ENCODE data around the gene NES.

- TF ChIP-seq ATF3 (IDR thresholded peaks at IDR 0.05; ENCODE audit: insufficient read depth, low read depth, low read length) (no peak), TEAD4 (IDR thresholded peaks at IDR 0.05; ENCODE audit: low read depth, low read length) (no peak), CEBPB (IDR thresholded peaks at IDR 0.05; ENCODE audit: low read depth, low read length) (no peak), CTCF (IDR thresholded peaks at IDR 0.05; ENCODE audit: control extremely low read depth in 1 of 3, insufficient read depth in 1 of 3, low read depth in 1 of 3, low read length in 3 of 3) (no peak), MAX (IDR thresholded peaks at IDR 0.05) (no peak), CHD2 (IDR thresholded peaks at IDR 0.05; ENCODE audit: low read length) (no peak), HDAC6 (IDR thresholded peaks at IDR 0.05; ENCODE audit: low read depth, low read length) (no peak), POLR2AphosphoS5 (IDR thresholded peaks at IDR 0.05; ENCODE audit: low read depth, low read length) (no peak), RXRA (IDR thresholded peaks at IDR 0.05; ENCODE audit: insufficient read depth, low read depth, low read length) (no peak), MAFK (IDR thresholded peaks at IDR 0.05; ENCODE audit: low read depth, low read length) (no peak), SIRT6 (IDR thresholded peaks at IDR 0.05; ENCODE audit: low read length) (no peak)
Measured at GRCh38 chr1:156632355-156632754, 44.9 kb downstream of the NES start.
